HG03066 (cell line): Measurements from ENCODE around the gene SIL1.
"Not testable (repeated sequence)": the region's sequence is repeated elsewhere in the genome, so short reads cannot be mapped to it uniquely, and the experiment has no call there.

Experiments
- ATAC-seq: cut with Tn5 transposase; IDR thresholded peaks from one replicate; pipeline ENCODE4 v1.9.1; 2021; ENCODE audit warnings: low read depth; ENCODE audit not compliant: unreplicated experiment

The SIL1 gene

GRCh38 chr5:138933522-138934290, 264.5 kb downstream of the SIL1 start:
- no peak for ATAC-seq

DNA sequence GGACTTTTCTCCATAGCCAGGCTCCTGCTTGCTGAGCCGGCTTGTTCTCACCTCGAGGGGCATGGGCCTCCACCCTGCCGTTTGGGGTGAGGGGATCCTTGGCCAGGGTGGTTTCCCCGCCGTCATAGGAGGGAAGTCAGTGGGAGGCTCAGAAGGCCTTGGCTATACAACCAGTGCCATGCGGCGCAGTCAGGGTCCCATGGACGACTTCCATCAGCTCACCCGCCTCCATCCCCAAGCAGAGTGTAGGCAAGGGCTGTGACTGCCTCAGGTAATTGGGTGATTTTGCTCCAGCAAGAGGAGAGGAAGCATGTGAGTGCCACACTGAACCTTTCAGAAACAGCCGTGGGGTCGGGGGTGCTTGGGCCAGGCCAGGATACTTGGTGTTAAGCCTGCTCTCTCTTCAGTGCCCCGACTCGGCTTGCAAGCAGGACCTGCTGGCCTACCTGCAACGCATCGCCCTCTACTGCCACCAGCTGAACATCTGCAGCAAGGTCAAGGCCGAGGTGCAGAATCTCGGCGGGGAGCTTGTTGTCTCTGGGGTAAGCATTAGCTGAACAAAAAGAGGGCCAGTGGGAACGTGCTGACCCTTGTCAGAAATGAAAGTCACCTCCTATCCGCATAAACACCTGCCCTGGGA, 265.9 kb downstream of the SIL1 start:
- no peak for ATAC-seq

DNA sequence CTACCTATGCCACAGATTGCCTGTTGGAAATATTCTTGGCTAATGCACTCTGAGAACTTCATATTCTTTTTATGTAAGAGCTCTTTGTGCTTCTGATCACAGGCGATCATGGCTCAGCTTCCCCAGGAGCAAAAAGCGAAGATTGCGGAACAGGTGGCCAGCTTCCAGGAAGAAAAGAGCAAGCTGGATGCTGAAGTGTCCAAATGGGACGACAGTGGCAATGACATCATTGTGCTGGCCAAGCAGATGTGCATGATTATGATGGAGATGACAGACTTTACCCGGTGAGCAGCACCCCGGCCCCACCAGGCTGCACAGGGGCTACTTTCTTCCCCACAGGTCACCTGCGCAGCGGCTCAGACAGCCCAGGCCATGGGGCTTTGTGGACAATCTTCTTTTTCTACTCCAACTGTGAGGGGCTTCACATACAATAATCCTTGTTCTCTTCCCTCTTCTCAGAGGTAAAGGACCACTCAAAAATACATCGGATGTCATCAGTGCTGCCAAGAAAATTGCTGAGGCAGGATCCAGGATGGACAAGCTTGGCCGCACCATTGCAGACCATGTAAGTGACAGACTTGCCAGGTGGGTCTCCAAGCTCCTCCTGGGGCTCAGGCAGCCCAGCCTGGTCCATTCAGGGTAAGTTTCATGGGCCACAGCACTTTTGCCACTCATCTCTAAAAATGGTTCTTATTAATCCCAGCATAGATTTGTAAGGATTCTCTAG, 267.6 kb downstream of the SIL1 start:
- no peak for ATAC-seq

- no peak for ATAC-seq
These were observed 268.6 kb downstream of the SIL1 start for GRCh38 chr5:138929571-138929955.

DNA sequence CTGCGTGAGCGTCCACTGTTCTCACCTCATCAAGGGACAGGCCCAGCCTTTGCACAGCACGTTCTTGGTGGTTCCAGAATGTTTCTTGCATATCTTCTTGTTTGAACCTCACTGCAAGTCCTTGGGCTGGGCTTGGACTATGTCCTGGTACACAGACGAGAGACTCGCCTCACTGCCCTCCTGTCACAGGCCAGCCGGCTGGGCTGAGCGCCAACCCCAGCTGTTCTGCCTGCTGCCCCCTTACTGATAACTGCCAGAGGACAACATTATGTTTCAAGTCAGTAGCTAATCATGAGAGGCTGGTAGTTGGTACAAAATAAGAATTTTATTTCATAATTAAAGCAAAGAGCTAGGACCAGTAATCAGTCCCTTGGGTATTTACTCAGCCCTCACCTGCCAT, 270.2 kb downstream of the SIL1 start:
- ATAC-seq: no peak

- ATAC-seq: no peak
These were observed 270.6 kb downstream of the SIL1 start for GRCh38 chr5:138927544-138927943.

- ATAC-seq: no peak
These were observed 271.3 kb downstream of the SIL1 start for GRCh38 chr5:138926688-138927448.

DNA sequence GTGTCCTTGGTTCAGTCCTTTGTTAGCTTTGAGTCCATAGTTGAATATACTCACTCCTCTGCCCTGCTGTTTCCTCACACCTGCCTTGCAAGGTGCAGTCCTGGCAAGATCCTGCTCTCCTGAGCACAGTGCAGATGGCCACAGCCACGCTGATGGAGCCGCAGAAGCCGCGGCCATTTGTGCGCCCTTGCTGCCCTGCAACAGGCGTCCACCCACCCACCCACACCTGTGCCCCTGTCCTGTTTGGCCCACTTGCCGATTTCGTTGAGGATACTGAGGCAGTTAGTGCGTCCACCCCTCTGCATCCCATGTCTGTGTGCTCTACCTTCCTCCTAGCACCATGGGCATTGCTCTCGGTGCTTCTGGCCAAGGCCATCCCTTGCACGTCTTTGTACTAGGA, 271.9 kb downstream of the SIL1 start:
- ATAC-seq: no peak

- no peak for ATAC-seq
These were observed 273.0 kb downstream of the SIL1 start for GRCh38 chr5:138925090-138925635.

- no peak for ATAC-seq
These were observed 275.7 kb downstream of the SIL1 start for GRCh38 chr5:138922494-138922893.

GRCh38 chr5:138921362-138921761, 276.8 kb downstream of the SIL1 start:
- not testable (repeated sequence) for ATAC-seq

- no peak for ATAC-seq
These were observed 278.0 kb downstream of the SIL1 start for GRCh38 chr5:138920181-138920580.

GRCh38 chr5:138918686-138919085, 279.5 kb downstream of the SIL1 start:
- no peak for ATAC-seq

DNA sequence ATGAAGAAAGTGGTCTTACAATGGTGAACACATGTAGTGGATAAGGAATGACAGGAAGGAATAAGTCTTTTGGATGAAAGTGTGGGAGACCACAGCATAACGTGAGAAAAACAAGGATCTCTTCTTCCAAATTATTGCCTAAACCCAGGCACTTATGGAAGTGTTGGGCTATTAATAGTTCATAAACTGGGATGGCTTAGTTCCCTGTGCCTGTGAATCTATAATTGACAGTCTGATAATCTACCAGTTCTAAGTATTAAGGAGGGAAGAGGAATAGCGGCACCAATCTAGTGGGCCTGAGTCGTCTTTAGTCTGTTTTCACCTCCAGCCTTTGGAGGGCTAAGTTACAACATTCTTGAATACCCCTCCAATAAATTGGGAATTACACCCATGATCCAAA, 283.8 kb downstream of the SIL1 start:
- no peak for ATAC-seq

DNA sequence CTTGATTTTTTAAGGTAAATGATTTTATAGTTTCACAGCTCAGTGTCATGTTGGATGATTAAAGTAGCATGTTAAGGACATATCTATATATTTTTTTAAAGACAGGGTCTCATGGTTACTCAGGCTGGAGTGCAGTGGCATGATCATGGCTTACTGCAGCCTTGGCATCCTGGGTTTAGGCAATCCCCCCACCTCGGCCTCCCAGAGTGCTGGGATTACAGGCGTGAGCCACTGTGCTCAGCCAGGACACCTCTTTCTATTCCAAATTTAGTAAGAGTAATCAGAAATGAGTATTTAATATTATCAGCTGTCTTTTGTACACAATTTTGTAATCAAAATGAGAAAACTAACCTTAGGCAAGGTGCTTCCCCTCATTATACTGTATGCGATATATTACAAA, 284.4 kb downstream of the SIL1 start:
- no peak for ATAC-seq

DNA sequence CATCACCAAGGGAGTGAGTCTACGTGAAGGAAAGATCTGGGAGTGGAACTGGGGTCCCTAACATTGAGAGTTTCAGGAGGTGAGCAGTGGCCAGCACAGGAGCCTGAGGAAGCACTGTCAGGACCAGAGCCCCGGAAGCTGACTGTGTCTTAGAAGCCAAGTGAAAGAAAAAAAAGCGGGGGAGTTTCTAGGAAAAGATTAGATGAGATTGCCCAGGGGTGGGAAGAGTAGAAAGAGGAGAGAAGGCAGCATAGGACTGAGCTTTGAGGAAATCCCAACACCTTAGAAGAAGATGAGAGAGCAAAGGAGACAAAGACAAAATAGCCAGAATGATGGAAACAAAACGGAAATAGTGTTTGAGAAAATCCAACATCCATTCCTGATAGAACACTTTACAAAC, 286.1 kb downstream of the SIL1 start:
- no peak for ATAC-seq

- ATAC-seq: no peak
These were observed 286.7 kb downstream of the SIL1 start for GRCh38 chr5:138911441-138911840.

DNA sequence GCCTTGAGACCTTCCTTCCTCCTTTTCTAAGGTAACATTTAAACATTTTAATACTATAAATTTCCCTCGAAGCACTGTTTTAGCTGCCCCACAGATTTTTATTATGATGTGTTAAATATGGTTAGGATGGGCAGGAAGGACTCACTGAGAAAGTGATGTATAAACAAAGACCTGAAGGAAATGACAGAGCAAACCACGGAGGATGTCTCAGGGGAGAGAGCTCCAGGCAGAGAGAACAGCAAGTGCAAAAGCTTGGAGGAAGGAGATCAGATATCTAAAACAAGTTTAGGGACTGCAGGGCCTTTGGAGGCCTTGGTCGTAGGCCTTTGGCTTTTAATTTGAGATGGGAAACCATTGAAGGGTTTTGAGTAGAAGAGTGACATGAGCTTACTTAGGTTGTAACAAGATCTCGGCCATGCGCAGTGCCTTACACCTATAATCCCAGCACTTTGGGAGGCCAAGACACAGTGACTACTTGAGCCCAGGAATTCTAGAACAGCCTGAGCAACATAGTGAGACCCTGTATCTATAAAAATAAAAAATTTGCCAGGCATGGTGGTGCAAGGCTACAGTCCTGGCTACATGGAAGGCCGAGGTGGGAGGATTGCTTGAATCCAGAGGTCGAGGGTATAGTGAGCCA, 287.5 kb downstream of the SIL1 start:
- no peak for ATAC-seq

DNA sequence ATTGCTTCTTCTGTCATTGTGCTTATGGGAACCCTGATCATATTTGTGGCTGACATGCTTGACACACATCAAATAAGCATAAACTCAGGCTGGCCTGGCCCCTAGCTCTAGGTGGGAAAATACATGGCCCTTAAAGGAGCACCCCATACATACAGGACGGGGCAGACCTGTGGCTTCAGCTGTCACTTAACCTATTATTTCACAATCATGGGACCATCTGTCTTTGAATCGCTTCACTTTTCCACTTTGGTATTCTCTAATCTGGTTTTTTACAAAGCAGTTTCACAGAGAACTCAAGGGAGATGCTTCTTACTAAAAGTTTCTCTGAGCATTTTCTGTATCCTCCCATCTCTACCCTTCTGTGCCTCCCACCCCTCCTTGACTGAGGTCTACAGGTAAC, 288.4 kb downstream of the SIL1 start:
- ATAC-seq: no peak

- ATAC-seq: no peak
These were observed 292.6 kb downstream of the SIL1 start for GRCh38 chr5:138905541-138905940.
